Prostate gland (tissue), 2 donors: ENCODE measurements around the gene NME4.

ENCODE experiments used
- CTCF ChIP-seq, 4 experiments: fragments of 200-600 bp in 2 of 4; fragments of 450-650 bp in 2 of 4; sonication (generic) in 2 of 4; IDR thresholded peaks; 1 replicate in 3 of 4; 2 replicates in 1 of 4; pipeline ENCODE4 v1.5.1; 2016 to 2019; ENCODE audit warnings: antibody characterized with exemption in 4 of 4, mild to moderate bottlenecking in 2 of 4, moderate library complexity in 2 of 4
- POLR2A ChIP-seq: fragments of 450-650 bp; IDR thresholded peaks from one replicate; pipeline ENCODE4 v1.6.1; 2016; ENCODE audit warnings: antibody characterized with exemption, mild to moderate bottlenecking

- TF ChIP-seq CTCF (IDR thresholded peaks at IDR 0.05): no peak
- TF ChIP-seq POLR2A: no peak
These were observed 2.5 kb downstream of the NME4 start for GRCh38 chr16:399340-400019.
